GM12878 (cell line): Measurements from ENCODE around the gene AOAH. TPM values are rescaled to one million over a fixed set of nuclear protein-coding genes. Genes with fewer than 3 reads are reported as not detected.

ENCODE experiments used
- ATAC-seq: fragments of 200-7000 bp; cut with Tn5 transposase; 3 replicates; pipeline ENCODE4 v1.9.1; 2020; ENCODE audit warnings: mild to moderate bottlenecking, moderate library complexity
- BruUV-seq: library from RNA; stranded (reverse); fragments of 400-500 nt; replicated peaks from 2 replicates; lab custom pipeline; 2021; lab: Mats Ljungman, UMichigan
- CTCF ChIA-PET: fragments of 300-600 bp; sonication (Branson Sonifier 250); formaldehyde crosslinking; extraction: SDS; loops from one replicate; lab custom pipeline; 2021; ENCODE audit warnings: inconsistent platforms; lab: Yijun Ruan, JAX
- POLR2A ChIA-PET: fragments of 350-600 bp; formaldehyde crosslinking; extraction: SDS; loops from one replicate; lab custom pipeline; 2021; ENCODE audit warnings: inconsistent platforms; lab: Charles Lee
- RAD21 ChIA-PET: fragments of 300-600 bp; sonication (Branson Sonifier 250); formaldehyde crosslinking; loops from one replicate; lab custom pipeline; 2023; ENCODE audit warnings: antibody characterized with exemption; ENCODE audit not compliant: unreplicated experiment; lab: Charles Lee
- SMC1A ChIA-PET: fragments of 300-600 bp; sonication (Branson Sonifier 250); formaldehyde crosslinking; loops from one replicate; lab custom pipeline; 2023; ENCODE audit not compliant: unreplicated experiment, uncharacterized antibody; lab: Charles Lee
- DNase-seq: peaks from one replicate; pipeline ENCODE4 v3.0.0-alpha.2; 2011; ENCODE audit warnings: low read depth, low spot score
- FAIRE-seq: peaks from 3 replicates; lab custom pipeline; 2011; peaks lifted over from hg19 to GRCh38; lab: Jason Lieb, UNC
- H2AFZ ChIP-seq: 2 replicates; pipeline ENCODE4 v1.6.0; 2011; ENCODE audit warnings: low read depth, low read length, control low read depth; ENCODE audit not compliant: control insufficient read depth
- H3K27ac ChIP-seq: 2 replicates; pipeline ENCODE4 v1.5.1; 2011; ENCODE audit warnings: control low read depth; ENCODE audit not compliant: control insufficient read depth, insufficient read depth
- H3K27me3 ChIP-seq, 2 experiments: replicated peaks in 1 of 2; 2 replicates each; pipeline versions ENCODE4 v1.6.0 to v1.6.1; 2011; ENCODE audit warnings: low read length in 1 of 2; ENCODE audit not compliant: control insufficient read depth in 2 of 2, insufficient read depth in 2 of 2
- H3K36me3 ChIP-seq, 2 experiments: 2 replicates each; pipeline ENCODE4 v1.5.1; 2011; ENCODE audit warnings: low read length in 1 of 2; ENCODE audit not compliant: control insufficient read depth in 2 of 2, insufficient read depth in 2 of 2
- H3K4me1 ChIP-seq: 2 replicates; pipeline ENCODE4 v1.6.1; 2011; ENCODE audit warnings: mild to moderate bottlenecking, low read length, moderate library complexity, mixed read lengths; ENCODE audit not compliant: control insufficient read depth, insufficient read depth
- H3K4me2 ChIP-seq: 2 replicates; pipeline ENCODE4 v1.6.0; 2011; ENCODE audit warnings: control low read depth; ENCODE audit not compliant: control insufficient read depth, insufficient read depth
- H3K4me3 ChIP-seq: fragments of 200-600 bp; sonication (generic); 2 replicates; pipeline ENCODE4 v1.5.1; 2016
- H3K79me2 ChIP-seq: 2 replicates; pipeline ENCODE4 v1.6.0; 2011; ENCODE audit warnings: low read length; ENCODE audit not compliant: control insufficient read depth, insufficient read depth
- H3K9ac ChIP-seq: 2 replicates; pipeline ENCODE4 v1.8.0; 2011; ENCODE audit warnings: low read length, control low read depth, mixed read lengths; ENCODE audit not compliant: control insufficient read depth, insufficient read depth
- H3K9me3 ChIP-seq: replicated peaks from 3 replicates; pipeline ENCODE4 v1.5.1; 2011; ENCODE audit warnings: mild to moderate bottlenecking, low read length; ENCODE audit not compliant: control insufficient read depth, insufficient read depth
- H4K20me1 ChIP-seq: 2 replicates; pipeline ENCODE4 v1.6.0; 2011; ENCODE audit not compliant: control insufficient read depth, insufficient read depth
- BCL11A ChIP-seq: IDR thresholded peaks from 2 replicates; pipeline ENCODE4 v1.6.1; 2011; ENCODE audit warnings: low read depth, low read length
- FOXK2 ChIP-seq: fragments of 450-650 bp; IDR thresholded peaks from 2 replicates; pipeline ENCODE4 v1.6.1; 2017; ENCODE audit warnings: mild to moderate bottlenecking, moderate library complexity
- HDAC2 ChIP-seq: fragments of 200-600 bp; sonication (generic); IDR thresholded peaks from 2 replicates; pipeline ENCODE4 v1.6.1; 2017
- JUND ChIP-seq: IDR thresholded peaks from 2 replicates; pipeline ENCODE4 v1.6.1; 2012; ENCODE audit warnings: low read depth, mild to moderate bottlenecking, low read length, improper control_type of control experiment, moderate library complexity
- KAT2A ChIP-seq: conservative IDR thresholded peaks from 2 replicates; pipeline ENCODE4 v1.6.1; 2011; ENCODE audit warnings: low read depth, low read length; ENCODE audit not compliant: control insufficient read depth
- MEF2B ChIP-seq: fragments of 450-650 bp; IDR thresholded peaks from 2 replicates; pipeline ENCODE4 v1.6.1; 2018; ENCODE audit warnings: mild to moderate bottlenecking, moderate library complexity; ENCODE audit not compliant: partially characterized antibody, poor library complexity, severe bottlenecking
- MTA2 ChIP-seq: fragments of 450-650 bp; IDR thresholded peaks from 2 replicates; pipeline ENCODE4 v1.6.1; 2016; ENCODE audit warnings: low read depth, mild to moderate bottlenecking, moderate library complexity
- PML ChIP-seq: IDR thresholded peaks from 2 replicates; pipeline ENCODE4 v1.6.1; 2012; ENCODE audit warnings: low read length, inconsistent platforms
- SIN3A ChIP-seq: IDR thresholded peaks from 2 replicates; pipeline ENCODE4 v1.6.1; 2012; ENCODE audit warnings: low read depth, low read length, improper control_type of control experiment
- TCF12 ChIP-seq: IDR thresholded peaks from 2 replicates; pipeline ENCODE4 v1.6.1; 2011; ENCODE audit warnings: low read depth, mild to moderate bottlenecking, low read length
- ZNF622 ChIP-seq: fragments of 450-650 bp; IDR thresholded peaks from 2 replicates; pipeline ENCODE4 v1.6.1; 2017; ENCODE audit warnings: mild to moderate bottlenecking, inconsistent platforms
- WGBS: methylation state at CpG from one replicate; pipeline ENCODE4 v1.1.6; 2016; ENCODE audit warnings: low lambda C conversion rate; ENCODE audit not compliant: insufficient replicate concordance, insufficient coverage; ENCODE audit errors: missing lambda C conversion rate; 5-methylcytosine and 5-hydroxymethylcytosine counted together
- in situ Hi-C: fragments of 300-500 bp; cut with MboI; formaldehyde crosslinking; loops from 9 replicates; pipeline ENCODE4 v1.14.3; 2018; ENCODE audit warnings: mixed read lengths
- intact Hi-C: fragments of 100-400 bp; cut with micrococcal nuclease; formaldehyde crosslinking; loops from one replicate; pipeline ENCODE4 v1.14.2; 2022; ENCODE audit not compliant: unreplicated experiment
- polyA plus RNA-seq, 11 experiments: library from polyadenylated mRNA; depleted of rRNA in 4 of 11; unstranded in 6 of 11; stranded (reverse) in 5 of 11; fragments of >200 nt; fragmentation: Nextera tagmentation in 4 of 11; fragmentation: Illumina TruSeq in 1 of 11; extraction: Ambion mirVana in 4 of 11; extraction: Trizol in 1 of 11; gene quantifications; 1 replicate in 1 of 11; 2 replicates in 10 of 11; pipeline versions ENCODE4 v1.2.1 to v1.2.3, GENCODE V29; 2011 to 2016; ENCODE audit warnings: inconsistent platforms in 2 of 11, missing spikeins in 2 of 11, low read depth in 1 of 11
- total RNA-seq, 4 experiments: library from RNA; depleted of rRNA in 3 of 4; stranded (reverse); fragments of >200 nt in 3 of 4; fragmentation: Illumina TruSeq in 1 of 4; extraction: Trizol in 1 of 4; gene quantifications; 2 replicates each; pipeline versions ENCODE4 v1.2.1 to v1.2.3, GENCODE V29; 2013 to 2021
- TF ChIP-seq, protein P1 (sequence below): IDR thresholded peaks from 2 replicates; pipeline ENCODE4 v1.6.1; 2011; ENCODE audit warnings: low read depth, mild to moderate bottlenecking, low read length, moderate library complexity, borderline replicate concordance; ENCODE audit errors: extremely low read depth

AOAH gene
- total and polyA plus RNA-seq, 10 of the 15 experiments (the other 5 are each of a cell fraction or from before 2014, with no cell fraction given), result 0.32 to 2.8 (median 1.4) TPM

DNA sequence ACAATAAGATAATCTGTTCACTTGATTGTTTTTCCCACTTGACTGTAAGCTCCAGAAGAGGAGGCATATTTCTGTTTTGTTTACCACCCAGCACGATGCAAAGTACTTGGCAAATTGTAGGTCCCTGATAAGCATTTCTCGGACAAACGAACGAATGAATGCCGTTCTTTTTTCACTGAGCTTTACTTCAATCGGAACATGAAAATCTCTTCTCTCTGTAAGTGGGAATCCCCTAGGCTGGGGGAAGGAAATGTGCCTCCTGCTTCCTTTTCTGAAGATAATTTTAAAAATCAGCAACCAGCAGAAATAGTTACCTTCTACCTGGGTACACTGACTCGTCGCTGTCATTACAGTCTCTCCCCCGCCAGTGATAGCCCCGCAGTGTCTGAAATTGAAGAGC lies 102.9 kb downstream of the AOAH start:
- no peak overlapping the region for H3K9ac ChIP-seq
- intact Hi-C loops, result no loop called here
- 15% methylated on average over 10 of the region's 10 CpGs for WGBS
- no peak overlapping the region for H2AFZ ChIP-seq
- ATAC-seq (no peak), DNase-seq (no peak), FAIRE-seq (no peak)
- no peak for TF ChIP-seq ZNF622
- TF ChIP-seq BCL11A, result no peak
- TF ChIP-seq MEF2B, result no peak
- no peak for TF ChIP-seq KAT2A
- TF ChIP-seq, protein P1, sequence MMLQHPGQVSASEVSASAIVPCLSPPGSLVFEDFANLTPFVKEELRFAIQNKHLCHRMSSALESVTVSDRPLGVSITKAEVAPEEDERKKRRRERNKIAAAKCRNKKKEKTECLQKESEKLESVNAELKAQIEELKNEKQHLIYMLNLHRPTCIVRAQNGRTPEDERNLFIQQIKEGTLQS, result no peak
- TF ChIP-seq HDAC2, result no peak
- no peak for TF ChIP-seq PML
- no peak for TF ChIP-seq TCF12
- no peak for TF ChIP-seq JUND
- TF ChIP-seq SIN3A, result no peak
- TF ChIP-seq MTA2, result no peak
- TF ChIP-seq FOXK2, result no peak
- RAD21 ChIA-PET, result no interaction called here
- SMC1A ChIA-PET, result interaction anchor here (0.9 to 2.2 kb wide), 2 partner anchors 49 to 560 kb away, joined by 3 to 4 read pairs; no protein-coding TSS in a partner anchor
- POLR2A ChIA-PET, result no interaction called here
- no peaks in the 10 kb centered on the region for H3K36me3 ChIP-seq
- no peak overlapping the region for H3K4me2 ChIP-seq
- no peaks in the 10 kb centered on the region for H3K9me3 ChIP-seq
- H3K27ac ChIP-seq, result no peak overlapping the region
- in situ Hi-C loops, result no loop called here
- no peak overlapping the region for H3K4me3 ChIP-seq
- no TSS peak for BruUV-seq
- no peaks in the 10 kb centered on the region for H3K79me2 ChIP-seq
- no peaks in the 10 kb centered on the region for H4K20me1 ChIP-seq
- no peaks in the 10 kb centered on the region for H3K4me1 ChIP-seq
- CTCF ChIA-PET, result no interaction called here
- peaks cover 0 to 1% of the 10 kb centered on the region in 2 experiments; a peak in 1 of 4 replicates for H3K27me3 ChIP-seq
